DOHH2 (cell line): ENCODE results near the gene NOP56.

Experiments used
- H3F3A ChIP-seq: fragments of 200-600 bp; sonication (generic), shearing (Covaris generic); 2 replicates; pipeline ENCODE4 v1.6.0; 2016; ENCODE audit warnings: antibody characterized with exemption, mild to moderate bottlenecking; ENCODE audit not compliant: control insufficient read depth, insufficient read depth
- H3K27ac ChIP-seq: fragments of 200-600 bp; sonication (generic); 2 replicates; pipeline ENCODE4 v1.5.1; 2014; ENCODE audit warnings: low read depth, mild to moderate bottlenecking, low read length, moderate library complexity
- H3K27me3 ChIP-seq: fragments of 200-600 bp; sonication (generic); 2 replicates; pipeline ENCODE4 v1.6.1; 2014; ENCODE audit warnings: mild to moderate bottlenecking, low read length, mixed read lengths; ENCODE audit not compliant: control insufficient read depth
- H3K36me3 ChIP-seq: fragments of 200-600 bp; sonication (generic); 2 replicates; pipeline ENCODE4 v1.6.1; 2014; ENCODE audit warnings: mild to moderate bottlenecking, low read length, moderate library complexity, mixed read lengths; ENCODE audit not compliant: control insufficient read depth
- H3K4me1 ChIP-seq: fragments of 200-600 bp; sonication (generic); 2 replicates; pipeline ENCODE4 v1.6.1; 2014; ENCODE audit warnings: mild to moderate bottlenecking, low read length, mixed read lengths; ENCODE audit not compliant: control insufficient read depth
- H3K4me2 ChIP-seq: fragments of 200-600 bp; sonication (generic); 2 replicates; pipeline ENCODE4 v1.6.0; 2014; ENCODE audit warnings: mild to moderate bottlenecking, low read length, moderate library complexity
- H3K4me3 ChIP-seq: fragments of 200-600 bp; sonication (generic); 2 replicates; pipeline ENCODE4 v1.5.1; 2014; ENCODE audit warnings: mild to moderate bottlenecking, low read length, mixed read lengths
- H3K79me2 ChIP-seq: fragments of 200-600 bp; sonication (generic); 2 replicates; pipeline ENCODE4 v1.6.1; 2014; ENCODE audit warnings: mild to moderate bottlenecking, low read length, mixed read lengths; ENCODE audit not compliant: control insufficient read depth
- H3K9me2 ChIP-seq: fragments of 200-600 bp; sonication (generic); replicated peaks from 2 replicates; pipeline ENCODE4 v1.6.1; 2014; ENCODE audit warnings: mild to moderate bottlenecking, low read length, mixed read lengths; ENCODE audit not compliant: control insufficient read depth
- H3K9me3 ChIP-seq: fragments of 200-600 bp; sonication (generic); 2 replicates; pipeline ENCODE4 v1.6.1; 2014; ENCODE audit warnings: antibody characterized with exemption, low read length, mixed read lengths; ENCODE audit not compliant: control insufficient read depth, insufficient read depth
- H4K20me1 ChIP-seq: fragments of 200-600 bp; sonication (generic); 2 replicates; pipeline ENCODE4 v1.6.0; 2014; ENCODE audit warnings: low read depth, mild to moderate bottlenecking, antibody characterized with exemption, low read length, moderate library complexity; ENCODE audit not compliant: control insufficient read depth, insufficient read depth
- EZH2phosphoT487 ChIP-seq: fragments of 200-600 bp; sonication (generic); IDR thresholded peaks from 2 replicates; pipeline ENCODE4 v1.6.1; 2017; ENCODE audit warnings: borderline replicate concordance, mild to moderate bottlenecking, antibody characterized with exemption, low read length, moderate library complexity, mixed read lengths
- TF ChIP-seq, protein P1 (sequence below): fragments of 200-600 bp; sonication (generic); IDR thresholded peaks from one replicate; pipeline ENCODE4 v1.5.1; 2014; ENCODE audit warnings: antibody characterized with exemption, mild to moderate bottlenecking, low read depth, low read length; ENCODE audit not compliant: poor library complexity, severe bottlenecking

Gene NOP56

DNA sequence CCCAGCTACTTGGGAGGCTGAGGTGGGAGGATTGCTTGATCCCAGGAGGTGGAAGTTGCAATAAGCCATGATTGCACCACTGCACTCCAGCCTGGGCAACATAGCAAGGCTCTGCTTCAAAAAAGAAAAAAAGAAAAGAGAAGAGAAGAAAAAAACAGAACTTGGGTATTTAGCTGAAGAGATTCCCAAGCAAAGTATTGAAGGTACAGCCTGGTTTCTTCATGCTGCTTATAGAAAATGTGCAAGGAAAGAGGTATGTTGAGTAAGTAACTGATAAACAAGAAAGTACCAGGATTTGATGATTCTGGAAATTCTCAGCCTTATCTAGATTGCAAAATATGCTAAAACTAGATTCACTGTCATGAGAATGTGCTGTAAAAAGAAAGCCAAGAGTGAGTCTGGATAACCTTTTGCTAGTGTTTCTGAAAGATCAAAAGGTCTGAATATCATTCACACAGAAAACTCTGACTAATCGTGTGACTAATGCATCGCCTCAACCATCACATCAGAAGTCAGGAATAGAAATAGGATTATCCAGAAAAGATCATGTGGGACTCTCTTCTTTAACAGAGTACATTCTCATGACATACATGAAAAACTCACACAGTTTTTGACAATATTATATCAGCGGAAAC lies 32.4 kb upstream of the NOP56 start:
- Histone ChIP-seq H4K20me1 (no peaks in the 10 kb centered on the region), H3K4me3 (no peak overlapping the region), H3K27ac (no peak overlapping the region), H3K9me2 (no peaks in the 10 kb centered on the region), H3K36me3 (no peaks in the 10 kb centered on the region), H3K79me2 (no peaks in the 10 kb centered on the region), H3K9me3 (no peaks in the 10 kb centered on the region), H3K4me1 (peaks cover 6% of the 10 kb centered on the region), H3K27me3 (peaks cover 30% of the 10 kb centered on the region), H3K4me2 (no peak overlapping the region), H3F3A (no peaks in the 10 kb centered on the region)
- TF ChIP-seq, protein P1, sequence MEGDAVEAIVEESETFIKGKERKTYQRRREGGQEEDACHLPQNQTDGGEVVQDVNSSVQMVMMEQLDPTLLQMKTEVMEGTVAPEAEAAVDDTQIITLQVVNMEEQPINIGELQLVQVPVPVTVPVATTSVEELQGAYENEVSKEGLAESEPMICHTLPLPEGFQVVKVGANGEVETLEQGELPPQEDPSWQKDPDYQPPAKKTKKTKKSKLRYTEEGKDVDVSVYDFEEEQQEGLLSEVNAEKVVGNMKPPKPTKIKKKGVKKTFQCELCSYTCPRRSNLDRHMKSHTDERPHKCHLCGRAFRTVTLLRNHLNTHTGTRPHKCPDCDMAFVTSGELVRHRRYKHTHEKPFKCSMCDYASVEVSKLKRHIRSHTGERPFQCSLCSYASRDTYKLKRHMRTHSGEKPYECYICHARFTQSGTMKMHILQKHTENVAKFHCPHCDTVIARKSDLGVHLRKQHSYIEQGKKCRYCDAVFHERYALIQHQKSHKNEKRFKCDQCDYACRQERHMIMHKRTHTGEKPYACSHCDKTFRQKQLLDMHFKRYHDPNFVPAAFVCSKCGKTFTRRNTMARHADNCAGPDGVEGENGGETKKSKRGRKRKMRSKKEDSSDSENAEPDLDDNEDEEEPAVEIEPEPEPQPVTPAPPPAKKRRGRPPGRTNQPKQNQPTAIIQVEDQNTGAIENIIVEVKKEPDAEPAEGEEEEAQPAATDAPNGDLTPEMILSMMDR, result no peak
- TF ChIP-seq EZH2phosphoT487, result no peak

DNA sequence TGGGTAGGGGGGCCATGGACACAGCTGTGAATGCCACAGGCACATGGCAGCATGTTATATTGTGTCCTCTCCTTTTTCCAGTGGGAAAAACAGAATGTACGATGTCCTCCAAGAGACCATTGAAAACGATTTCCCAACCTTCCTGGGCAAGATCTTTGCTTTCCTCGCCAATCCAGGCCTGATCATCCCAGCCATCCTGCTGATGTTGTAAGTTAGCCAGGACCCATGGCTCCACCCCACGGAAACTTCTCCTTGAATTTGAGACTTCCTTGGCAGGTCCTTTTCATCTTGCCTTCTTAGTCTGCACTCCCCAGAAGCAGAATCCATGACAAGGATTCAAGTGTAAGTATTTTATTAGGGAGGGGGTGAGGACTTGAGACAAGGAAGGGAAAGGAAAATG lies 28.2 kb upstream of the NOP56 start:
- TF ChIP-seq, protein P1, result no peak
- Histone ChIP-seq H3K4me2 (no peak overlapping the region), H3K79me2 (no peaks in the 10 kb centered on the region)

DNA sequence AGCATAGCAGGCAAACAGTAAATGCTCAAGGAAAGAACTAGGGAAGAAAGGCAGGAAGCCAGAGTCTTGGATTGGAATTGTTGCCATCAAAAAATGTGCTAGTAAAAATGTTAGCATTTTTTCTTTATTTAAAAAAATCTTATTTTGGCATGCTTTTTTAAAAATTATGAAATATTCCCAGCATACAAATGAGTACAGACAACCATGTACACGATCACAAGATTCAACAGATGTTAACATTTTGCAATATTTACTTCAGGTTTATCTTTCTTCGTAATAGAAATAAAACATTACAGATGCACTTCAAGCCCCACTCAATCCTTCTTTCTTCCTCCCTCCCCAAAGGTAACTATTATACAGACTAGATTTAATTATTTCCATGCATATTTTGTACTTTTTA lies 27.4 kb upstream of the NOP56 start:
- Histone ChIP-seq H3K79me2 (no peaks in the 10 kb centered on the region), H3K4me2 (no peak overlapping the region), H3F3A (no peaks in the 10 kb centered on the region), H3K27me3 (peaks cover 19% of the 10 kb centered on the region), H3K4me1 (no peaks in the 10 kb centered on the region), H3K9me3 (peaks cover 3% of the 10 kb centered on the region; the same call in 1 of the 2 replicates), H3K9me2 (no peaks in the 10 kb centered on the region), H3K36me3 (no peaks in the 10 kb centered on the region), H3K27ac (no peak overlapping the region), H3K4me3 (no peak overlapping the region), H4K20me1 (no peaks in the 10 kb centered on the region)
- TF ChIP-seq, protein P1, result no peak
- TF ChIP-seq EZH2phosphoT487, result no peak

More for the DNA sequence above, 28.2 kb upstream of the NOP56 start:
- H3F3A ChIP-seq, result no peaks in the 10 kb centered on the region
- no peak overlapping the region for H3K27ac ChIP-seq
- peaks cover 22% of the 10 kb centered on the region for H3K27me3 ChIP-seq
- H4K20me1 ChIP-seq, result no peaks in the 10 kb centered on the region
- H3K36me3 ChIP-seq, result no peaks in the 10 kb centered on the region
- H3K9me3 ChIP-seq, result peaks cover 3% of the 10 kb centered on the region; the same call in 1 of the 2 replicates
- no peaks in the 10 kb centered on the region for H3K4me1 ChIP-seq
- H3K9me2 ChIP-seq, result no peaks in the 10 kb centered on the region
- no peak overlapping the region for H3K4me3 ChIP-seq
